B cell (primary cell): Measurements from ENCODE around the gene NOD2.

ENCODE experiments used
- CTCF ChIP-seq: fragments of 200-600 bp; IDR thresholded peaks from one replicate; pipeline ENCODE4 v1.8.0; 2022; ENCODE audit warnings: antibody characterized with exemption, mild to moderate bottlenecking
- EZH2 ChIP-seq: IDR thresholded peaks from 2 replicates; pipeline ENCODE4 v1.6.1; 2012; ENCODE audit warnings: borderline replicate concordance, low read depth, mild to moderate bottlenecking, moderate library complexity, low read length; ENCODE audit not compliant: insufficient read depth, poor library complexity, severe bottlenecking

- no peak for TF ChIP-seq CTCF
- no peak for TF ChIP-seq EZH2
Measured at GRCh38 chr16:50721549-50722404, 28.4 kb downstream of the NOD2 start.
